Trophoblast cell (in vitro differentiated cells and primary cell): Measurements from ENCODE around the gene MALRD1.
A peak's percentile ranks its signal among the peaks of the same experiment; 100 is the strongest.

Experiments
- DNase-seq, 2 donors: peaks; one replicate each; pipeline ENCODE4 v3.0.0-alpha.2; 2016
- H2AFZ ChIP-seq: 2 replicates; pipeline ENCODE4 v1.6.1; 2013; ENCODE audit warnings: low read length, moderate library complexity, mild to moderate bottlenecking; ENCODE audit not compliant: insufficient read depth, poor library complexity
- H2AK5ac ChIP-seq: 2 replicates; pipeline ENCODE4 v1.6.1; 2013; ENCODE audit warnings: mild to moderate bottlenecking, low read length
- H2BK120ac ChIP-seq: 2 replicates; pipeline ENCODE4 v1.6.1; 2013; ENCODE audit warnings: low read length, mild to moderate bottlenecking, moderate library complexity; ENCODE audit not compliant: insufficient read depth, poor library complexity
- H2BK12ac ChIP-seq: 2 replicates; pipeline ENCODE4 v1.6.1; 2013; ENCODE audit warnings: mild to moderate bottlenecking, low read length, moderate library complexity
- H2BK5ac ChIP-seq: 2 replicates; pipeline ENCODE4 v1.6.1; 2013; ENCODE audit warnings: low read length, low read depth, moderate library complexity, mild to moderate bottlenecking; ENCODE audit not compliant: poor library complexity
- H3K14ac ChIP-seq: 2 replicates; pipeline ENCODE4 v1.6.1; 2013; ENCODE audit warnings: mild to moderate bottlenecking, low read length
- H3K18ac ChIP-seq: 2 replicates; pipeline ENCODE4 v1.6.1; 2013; ENCODE audit warnings: mild to moderate bottlenecking, low read length
- H3K23ac ChIP-seq: 2 replicates; pipeline ENCODE4 v1.6.1; 2013; ENCODE audit warnings: low read length
- H3K27ac ChIP-seq: 2 replicates; pipeline ENCODE4 v1.5.1; 2013; ENCODE audit warnings: low read depth, mild to moderate bottlenecking, inconsistent platforms, low read length, moderate library complexity
- H3K27me3 ChIP-seq: 2 replicates; pipeline ENCODE4 v1.6.1; 2013; ENCODE audit warnings: inconsistent platforms, mild to moderate bottlenecking, low read length, moderate library complexity; ENCODE audit not compliant: insufficient read depth
- H3K36me3 ChIP-seq, 2 experiments: 1 replicate in 1 of 2; 2 replicates in 1 of 2; pipeline ENCODE4 v1.6.1; 2013; ENCODE audit warnings: low read length in 2 of 2, mild to moderate bottlenecking in 2 of 2, moderate library complexity in 1 of 2; ENCODE audit not compliant: insufficient read depth in 2 of 2, control insufficient read depth in 1 of 2
- H3K4ac ChIP-seq: 2 replicates; pipeline ENCODE4 v1.6.1; 2013; ENCODE audit warnings: low read depth, mild to moderate bottlenecking, low read length, moderate library complexity
- H3K4me1 ChIP-seq, 2 experiments: 1 replicate in 1 of 2; 2 replicates in 1 of 2; pipeline ENCODE4 v1.6.1; 2013; ENCODE audit warnings: low read length in 2 of 2, mild to moderate bottlenecking in 2 of 2, moderate library complexity in 1 of 2; ENCODE audit not compliant: insufficient read depth in 2 of 2, control insufficient read depth in 1 of 2
- H3K4me2 ChIP-seq: 2 replicates; pipeline ENCODE4 v1.6.1; 2013; ENCODE audit warnings: inconsistent platforms, mild to moderate bottlenecking, low read length, moderate library complexity
- H3K4me3 ChIP-seq: 2 replicates; pipeline ENCODE4 v1.5.1; 2013; ENCODE audit warnings: mild to moderate bottlenecking, low read depth, low read length, inconsistent platforms
- H3K79me1 ChIP-seq: one replicate; pipeline ENCODE4 v1.6.1; 2013; ENCODE audit warnings: low read length
- H3K79me2 ChIP-seq: 2 replicates; pipeline ENCODE4 v1.6.1; 2013; ENCODE audit warnings: low read length, mild to moderate bottlenecking; ENCODE audit not compliant: control insufficient read depth, insufficient read depth, poor library complexity
- H3K9ac ChIP-seq: 2 replicates; pipeline ENCODE4 v1.6.1; 2013; ENCODE audit warnings: mild to moderate bottlenecking, low read length
- H3K9me3 ChIP-seq: 2 replicates; pipeline ENCODE4 v1.6.1; 2013; ENCODE audit warnings: low read depth, mild to moderate bottlenecking, control low read depth, inconsistent platforms, low read length; ENCODE audit not compliant: insufficient read depth
- H4K12ac ChIP-seq: 2 replicates; pipeline ENCODE4 v1.6.1; 2013; ENCODE audit warnings: low read depth, mild to moderate bottlenecking, low read length, moderate library complexity
- H4K8ac ChIP-seq: 2 replicates; pipeline ENCODE4 v1.6.1; 2013; ENCODE audit warnings: low read depth, mild to moderate bottlenecking, low read length, moderate library complexity
- H4K91ac ChIP-seq: one replicate; pipeline ENCODE4 v1.6.1; 2013; ENCODE audit warnings: low read depth, mild to moderate bottlenecking, low read length, moderate library complexity
- WGBS: extraction: QIAGEN DNeasy Blood & Tissue Kit; methylation state at CpG from one replicate; pipeline ENCODE4 v1.1.7; 2013; ENCODE audit warnings: missing lambda C conversion rate; ENCODE audit not compliant: insufficient read length, insufficient coverage; ENCODE audit errors: extremely low coverage; 5-methylcytosine and 5-hydroxymethylcytosine counted together

Gene MALRD1

DNA sequence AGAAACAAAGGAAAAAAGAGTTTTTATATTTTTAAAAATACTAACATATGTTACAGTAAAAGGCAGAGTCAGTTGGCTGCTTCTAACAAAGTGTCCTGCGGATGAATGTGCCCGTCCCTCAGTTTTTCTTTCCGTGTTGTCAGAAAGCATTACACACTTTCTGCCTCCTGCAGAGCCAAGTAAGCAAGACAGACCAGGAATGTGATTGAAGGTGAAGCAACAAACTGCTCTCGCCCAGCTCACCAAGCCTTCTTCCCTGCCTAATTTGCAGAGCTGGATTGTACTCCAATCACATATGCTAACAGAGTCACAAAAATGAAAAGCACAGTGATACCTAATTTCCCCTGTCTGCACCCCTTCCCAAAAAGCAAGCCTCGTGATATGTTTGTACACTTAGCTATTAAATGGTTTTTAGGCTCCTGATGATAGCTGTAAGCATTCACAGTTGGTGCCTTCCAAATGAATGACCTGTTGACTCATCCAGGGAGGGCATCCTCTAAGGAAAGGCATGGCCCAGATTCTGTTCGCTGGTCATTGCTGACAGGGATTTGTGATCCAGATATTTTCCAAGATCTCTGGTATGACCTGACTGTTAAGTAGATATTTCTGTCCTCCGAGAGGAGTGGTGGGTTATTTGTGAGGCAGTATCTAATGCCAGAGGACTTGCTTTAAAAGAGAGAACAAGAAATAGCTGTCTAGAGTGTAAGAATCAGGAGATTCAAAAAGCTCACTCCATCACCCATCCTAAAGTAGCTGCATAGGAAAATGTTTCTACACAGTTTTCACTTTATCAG is 580.4 kb downstream of the MALRD1 start:
- no peak overlapping the region for H4K91ac ChIP-seq
- no peak overlapping the region for H3K9ac ChIP-seq
- H2AFZ ChIP-seq: no peak overlapping the region
- no peak overlapping the region for H3K4ac ChIP-seq
- WGBS: no CpG with 5 or more reads among the region's 7 CpGs
- no peak overlapping the region for H4K12ac ChIP-seq
- no peak overlapping the region for H2BK5ac ChIP-seq
- H3K36me3 ChIP-seq: peaks cover 0 to 1% of the 10 kb centered on the region in 2 experiments
- no peaks in the 10 kb centered on the region for H3K79me2 ChIP-seq
- H3K4me3 ChIP-seq: no peak overlapping the region
- H3K4me2 ChIP-seq: no peak overlapping the region
- H2BK12ac ChIP-seq: no peak overlapping the region
- DNase-seq: peak in 1 of 2 donors; percentile 8
- no peaks in the 10 kb centered on the region for H3K9me3 ChIP-seq
- H2BK120ac ChIP-seq: no peak overlapping the region
- H2AK5ac ChIP-seq: no peak overlapping the region
- H3K23ac ChIP-seq: no peak overlapping the region
- no peak overlapping the region for H4K8ac ChIP-seq
- H3K18ac ChIP-seq: no peak overlapping the region
- no peaks in the 10 kb centered on the region for H3K79me1 ChIP-seq
- no peak overlapping the region for H3K27ac ChIP-seq
- no peak overlapping the region for H3K14ac ChIP-seq
- H3K4me1 ChIP-seq: peaks cover 0 to 5% of the 10 kb centered on the region in 2 experiments
- H3K27me3 ChIP-seq: no peaks in the 10 kb centered on the region

DNA sequence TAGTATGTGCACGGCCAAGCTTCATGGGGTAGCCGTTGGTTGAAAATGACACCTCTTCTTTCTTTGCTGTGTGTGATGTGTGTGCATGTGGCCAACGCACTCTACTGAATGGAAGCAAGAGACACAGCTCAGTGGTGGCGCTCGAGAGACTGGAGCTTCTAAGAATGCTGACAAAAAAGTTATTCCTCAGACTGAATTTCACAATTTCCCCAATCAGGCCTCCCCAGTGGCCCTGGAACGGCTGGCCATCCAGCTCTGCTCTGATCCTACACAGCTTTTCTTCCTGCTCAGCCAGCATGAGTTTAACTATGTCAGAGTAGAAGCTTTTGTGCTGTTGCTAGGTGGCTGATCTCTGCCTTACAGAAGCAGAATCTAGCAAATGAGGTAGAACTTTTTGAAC is 581.0 kb downstream of the MALRD1 start:
- H3K27me3 ChIP-seq: no peaks in the 10 kb centered on the region
- H2BK5ac ChIP-seq: no peak overlapping the region
- H2AK5ac ChIP-seq: no peak overlapping the region
- no peak overlapping the region for H2BK120ac ChIP-seq
- H3K4ac ChIP-seq: no peak overlapping the region
- H3K36me3 ChIP-seq: peaks cover 0 to 2% of the 10 kb centered on the region in 2 experiments
- peaks cover 0 to 5% of the 10 kb centered on the region in 2 experiments for H3K4me1 ChIP-seq
- no peak overlapping the region for H3K18ac ChIP-seq
- H3K4me2 ChIP-seq: no peak overlapping the region
- H4K91ac ChIP-seq: no peak overlapping the region
- peak in 1 of 2 donors; percentile 24 for DNase-seq
- no peak overlapping the region for H4K8ac ChIP-seq
- no peak overlapping the region for H2AFZ ChIP-seq
- H3K27ac ChIP-seq: no peak overlapping the region
- H2BK12ac ChIP-seq: no peak overlapping the region
- no peak overlapping the region for H4K12ac ChIP-seq
- WGBS: no CpG with 5 or more reads among the region's 6 CpGs
- no peak overlapping the region for H3K14ac ChIP-seq
- H3K79me1 ChIP-seq: no peaks in the 10 kb centered on the region
- no peak overlapping the region for H3K9ac ChIP-seq
- H3K23ac ChIP-seq: no peak overlapping the region
- H3K9me3 ChIP-seq: no peaks in the 10 kb centered on the region
- H3K79me2 ChIP-seq: no peaks in the 10 kb centered on the region
- no peak overlapping the region for H3K4me3 ChIP-seq

DNA sequence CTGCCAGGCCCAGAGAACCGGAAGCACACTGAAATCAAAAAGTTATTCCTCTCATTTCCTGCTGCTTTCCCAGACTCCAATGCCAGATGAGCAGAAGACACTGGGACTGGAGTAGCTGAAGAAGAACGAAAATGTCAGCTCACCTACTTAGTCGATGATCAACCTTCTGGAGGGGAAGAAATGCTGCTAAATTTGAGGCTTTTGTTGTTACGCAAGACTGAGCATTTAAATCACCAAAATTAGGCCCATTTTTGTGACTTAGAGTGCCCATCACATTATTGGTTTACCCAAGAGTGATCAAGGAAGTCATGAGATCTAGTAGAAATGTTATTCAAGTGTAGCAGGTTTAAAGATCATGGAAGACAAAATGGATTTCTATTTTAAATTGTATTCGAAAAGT is 585.6 kb downstream of the MALRD1 start:
- no peak overlapping the region for H2BK5ac ChIP-seq
- no peak overlapping the region for H3K4me3 ChIP-seq
- no peak overlapping the region for H3K27ac ChIP-seq
- peaks cover 0 to 2% of the 10 kb centered on the region in 2 experiments for H3K36me3 ChIP-seq
- no peak overlapping the region for H3K4me2 ChIP-seq
- H3K79me2 ChIP-seq: no peaks in the 10 kb centered on the region
- DNase-seq: no peak
- H3K23ac ChIP-seq: no peak overlapping the region
- H3K4me1 ChIP-seq: peaks cover 2 to 3% of the 10 kb centered on the region in 2 experiments
- no peak overlapping the region for H2AK5ac ChIP-seq
- WGBS: no CpG with 5 or more reads among the region's 5 CpGs
- H3K4ac ChIP-seq: no peak overlapping the region
- H3K18ac ChIP-seq: no peak overlapping the region
- no peak overlapping the region for H4K8ac ChIP-seq
- no peak overlapping the region for H4K91ac ChIP-seq
- H2BK12ac ChIP-seq: no peak overlapping the region
- H4K12ac ChIP-seq: peak overlapping the region; percentile 43
- no peak overlapping the region for H3K9ac ChIP-seq
- no peaks in the 10 kb centered on the region for H3K9me3 ChIP-seq
- peaks cover 4% of the 10 kb centered on the region for H3K79me1 ChIP-seq
- no peak overlapping the region for H3K14ac ChIP-seq
- no peaks in the 10 kb centered on the region for H3K27me3 ChIP-seq
- no peak overlapping the region for H2AFZ ChIP-seq
- H2BK120ac ChIP-seq: peak overlapping the region; percentile 43

DNA sequence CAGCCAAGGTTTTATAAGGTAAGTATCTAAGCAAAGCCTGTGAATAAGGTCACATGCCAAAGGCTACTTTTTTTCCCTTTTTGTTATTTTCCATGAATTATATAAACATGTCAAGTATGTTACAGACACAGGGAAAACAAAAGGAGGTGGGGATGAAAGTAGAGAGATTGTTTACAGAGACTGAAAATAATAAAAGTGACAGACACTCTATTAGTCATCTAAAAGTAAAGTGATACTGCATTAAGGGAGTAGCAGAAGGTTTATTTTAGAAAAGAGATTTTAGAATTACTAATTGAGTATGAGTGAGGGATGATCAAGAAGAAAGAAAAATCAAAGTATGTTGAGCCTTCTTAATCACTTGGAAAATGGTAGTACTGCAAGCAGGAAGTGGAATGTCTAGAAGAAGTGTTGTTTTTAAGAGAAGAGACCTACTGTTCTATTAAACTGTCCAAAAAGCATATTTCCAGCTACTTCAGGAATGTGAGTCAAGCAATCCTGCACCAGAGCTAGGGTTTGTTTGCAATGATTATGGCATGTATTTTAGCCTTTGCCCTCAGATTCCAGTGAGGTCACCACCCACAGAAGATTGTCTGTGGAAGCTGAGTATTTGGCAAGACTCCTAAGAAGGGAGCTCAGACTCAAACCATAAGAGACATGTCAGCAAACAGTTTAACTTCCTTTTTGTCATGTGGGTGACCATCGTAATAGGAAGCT is 589.7 kb downstream of the MALRD1 start:
- Histone ChIP-seq H3K79me1 (peaks cover 7% of the 10 kb centered on the region), H4K91ac (no peak overlapping the region), H3K27me3 (no peaks in the 10 kb centered on the region), H4K12ac (no peak overlapping the region), H3K4ac (no peak overlapping the region), H3K36me3 (peaks cover 0 to 2% of the 10 kb centered on the region in 2 experiments), H2AK5ac (no peak overlapping the region), H3K27ac (peak overlapping the region; percentile 86), H3K18ac (no peak overlapping the region), H3K4me2 (no peak overlapping the region), H3K14ac (no peak overlapping the region), H2BK120ac (no peak overlapping the region), H2AFZ (no peak overlapping the region), H3K4me3 (no peak overlapping the region), H4K8ac (no peak overlapping the region), H2BK5ac (no peak overlapping the region), H3K4me1 (peaks cover 2 to 3% of the 10 kb centered on the region in 2 experiments), H3K23ac (no peak overlapping the region), H2BK12ac (no peak overlapping the region), H3K9me3 (no peaks in the 10 kb centered on the region), H3K9ac (no peak overlapping the region), H3K79me2 (no peaks in the 10 kb centered on the region)
- no CpG with 5 or more reads among the region's 1 CpG for WGBS
- peak; percentile 75 to 90 for DNase-seq
